ENCODE data around the gene LELP1.

DNA sequence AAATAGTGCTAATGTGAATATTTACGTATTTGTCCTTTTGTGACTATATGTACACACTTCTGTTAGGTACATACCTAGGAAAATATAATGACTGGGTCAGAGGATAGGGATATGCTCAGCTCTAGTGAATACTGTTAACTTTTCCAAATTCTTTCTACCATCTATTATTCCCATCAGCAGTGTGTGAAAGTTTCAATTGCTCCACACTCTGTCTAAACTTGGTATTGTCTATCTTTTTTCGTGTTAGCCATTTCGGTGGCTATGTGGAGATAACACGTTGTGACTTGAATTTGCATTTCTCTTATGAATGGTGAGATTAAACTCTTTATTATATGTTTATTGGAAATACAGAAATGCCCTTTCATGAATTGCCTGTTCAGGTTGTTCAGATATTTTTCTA lies 22.7 kb upstream of the LELP1 start:
- no peak for TF ChIP-seq POLR2A (IDR thresholded peaks at IDR 0.05)
- TF ChIP-seq, protein P1, sequence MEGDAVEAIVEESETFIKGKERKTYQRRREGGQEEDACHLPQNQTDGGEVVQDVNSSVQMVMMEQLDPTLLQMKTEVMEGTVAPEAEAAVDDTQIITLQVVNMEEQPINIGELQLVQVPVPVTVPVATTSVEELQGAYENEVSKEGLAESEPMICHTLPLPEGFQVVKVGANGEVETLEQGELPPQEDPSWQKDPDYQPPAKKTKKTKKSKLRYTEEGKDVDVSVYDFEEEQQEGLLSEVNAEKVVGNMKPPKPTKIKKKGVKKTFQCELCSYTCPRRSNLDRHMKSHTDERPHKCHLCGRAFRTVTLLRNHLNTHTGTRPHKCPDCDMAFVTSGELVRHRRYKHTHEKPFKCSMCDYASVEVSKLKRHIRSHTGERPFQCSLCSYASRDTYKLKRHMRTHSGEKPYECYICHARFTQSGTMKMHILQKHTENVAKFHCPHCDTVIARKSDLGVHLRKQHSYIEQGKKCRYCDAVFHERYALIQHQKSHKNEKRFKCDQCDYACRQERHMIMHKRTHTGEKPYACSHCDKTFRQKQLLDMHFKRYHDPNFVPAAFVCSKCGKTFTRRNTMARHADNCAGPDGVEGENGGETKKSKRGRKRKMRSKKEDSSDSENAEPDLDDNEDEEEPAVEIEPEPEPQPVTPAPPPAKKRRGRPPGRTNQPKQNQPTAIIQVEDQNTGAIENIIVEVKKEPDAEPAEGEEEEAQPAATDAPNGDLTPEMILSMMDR (IDR thresholded peaks at IDR 0.05) = no peak
